ENCODE results near the gene TEKT2. TPM values are rescaled to one million over a fixed set of nuclear protein-coding genes. Genes with fewer than 3 reads are reported as not detected.
A peak's percentile ranks its signal among the peaks of the same experiment; 100 is the strongest.

Gene TEKT2
- total RNA-seq, 2 experiments from 2014 or later, result 0.22 to 0.33 TPM

GRCh38 chr1:36122062-36123030, 38.5 kb downstream of the TEKT2 start:
- ATAC-seq (ENCODE audit: poor library complexity), result no peak
- peaks cover 27% of the 10 kb centered on the region for H3K4me1 Mint-ChIP-seq (ENCODE audit: low read depth)
- no peaks in the 10 kb centered on the region for H3K36me3 Mint-ChIP-seq (ENCODE audit: low read depth)
- POLR2A ChIA-PET, result no interaction called here
- TF ChIP-seq CTCF (IDR thresholded peaks at IDR 0.05), result no peak
- no peak overlapping the region for H3K4me3 ChIP-seq (ENCODE audit: low read length)
- CTCF ChIA-PET, result no interaction called here
- no peak overlapping the region for H3K4me3 Mint-ChIP-seq
- no peaks in the 10 kb centered on the region for H3K9me3 Mint-ChIP-seq
- H3K27ac ChIP-seq (ENCODE audit: low read depth in 1 of 2, low read length in 2 of 2), result no peak overlapping the region
- no peak for DNase-seq
- H3K4me1 ChIP-seq (ENCODE audit: insufficient read depth, low read length), result peaks cover 16% of the 10 kb centered on the region
- no peaks in the 10 kb centered on the region for H3K36me3 ChIP-seq (ENCODE audit: insufficient read depth, low read length)
- H3K27me3 Mint-ChIP-seq, result peaks cover 52% of the 10 kb centered on the region
- no peak overlapping the region for H3K27ac Mint-ChIP-seq
- peaks cover 0 to 3% of the 10 kb centered on the region in 2 experiments for H3K9me3 ChIP-seq (ENCODE audit: control insufficient read depth in 1 of 2, insufficient read depth in 1 of 2, low read length in 2 of 2)
- peaks cover 19 to 24% of the 10 kb centered on the region in 2 experiments for H3K27me3 ChIP-seq (ENCODE audit: control insufficient read depth in 1 of 2, insufficient read depth in 2 of 2, low read length in 2 of 2)
- intact Hi-C loops (cut with DNase I, micrococcal nuclease), result no loop called here

GRCh38 chr1:36123356-36123755, 39.5 kb downstream of the TEKT2 start:
- Histone ChIP-seq H3K36me3 (ENCODE audit: insufficient read depth, low read length) (no peaks in the 10 kb centered on the region), H3K4me1 (ENCODE audit: insufficient read depth, low read length) (peaks cover 16% of the 10 kb centered on the region), H3K27me3 (ENCODE audit: control insufficient read depth in 1 of 2, insufficient read depth in 2 of 2, low read length in 2 of 2) (peaks cover 19 to 24% of the 10 kb centered on the region in 2 experiments), H3K27ac (ENCODE audit: low read depth in 1 of 2, low read length in 2 of 2) (no peak overlapping the region), H3K9me3 (ENCODE audit: control insufficient read depth in 1 of 2, insufficient read depth in 1 of 2, low read length in 2 of 2) (peaks cover 0 to 3% of the 10 kb centered on the region in 2 experiments), H3K4me3 (ENCODE audit: low read length) (no peak overlapping the region)
- DNase-seq, result peak in 3 of 14 experiments; percentile 32 to 68 (median 57)
- Mint-ChIP-seq H3K27me3 (peaks cover 52% of the 10 kb centered on the region), H3K4me3 (peak overlapping the region; percentile 11), H3K4me1 (ENCODE audit: low read depth) (peaks cover 27% of the 10 kb centered on the region), H3K36me3 (ENCODE audit: low read depth) (no peaks in the 10 kb centered on the region), H3K9me3 (no peaks in the 10 kb centered on the region), H3K27ac (no peak overlapping the region)
- ATAC-seq (ENCODE audit: poor library complexity), result peak; percentile 53
- POLR2A ChIA-PET, result no interaction called here
- CTCF ChIA-PET, result no interaction called here
- TF ChIP-seq CTCF (IDR thresholded peaks at IDR 0.05), result no peak
- intact Hi-C loops (cut with DNase I, micrococcal nuclease), result no loop called here

- DNase-seq (no peak), ATAC-seq (ENCODE audit: poor library complexity) (no peak)
- no peak overlapping the region for H3K27ac Mint-ChIP-seq
- POLR2A ChIA-PET, result no interaction called here
- Histone ChIP-seq H3K4me1 (ENCODE audit: insufficient read depth, low read length) (peaks cover 16% of the 10 kb centered on the region), H3K36me3 (ENCODE audit: insufficient read depth, low read length) (no peaks in the 10 kb centered on the region), H3K4me3 (ENCODE audit: low read length) (no peak overlapping the region), H3K27ac (ENCODE audit: low read depth in 1 of 2, low read length in 2 of 2) (no peak overlapping the region), H3K9me3 (ENCODE audit: control insufficient read depth in 1 of 2, insufficient read depth in 1 of 2, low read length in 2 of 2) (peaks cover 0 to 3% of the 10 kb centered on the region in 2 experiments), H3K27me3 (ENCODE audit: control insufficient read depth in 1 of 2, insufficient read depth in 2 of 2, low read length in 2 of 2) (peaks cover 19 to 24% of the 10 kb centered on the region in 2 experiments)
- H3K4me1 Mint-ChIP-seq (ENCODE audit: low read depth), result peaks cover 27% of the 10 kb centered on the region
- CTCF ChIA-PET, result no interaction called here
- peak overlapping the region; percentile 57 for H3K4me3 Mint-ChIP-seq
- no peaks in the 10 kb centered on the region for H3K9me3 Mint-ChIP-seq
- intact Hi-C loops (cut with DNase I, micrococcal nuclease), result no loop called here
- TF ChIP-seq CTCF (IDR thresholded peaks at IDR 0.05), result no peak
- H3K36me3 Mint-ChIP-seq (ENCODE audit: low read depth), result no peaks in the 10 kb centered on the region
- H3K27me3 Mint-ChIP-seq, result peaks cover 48% of the 10 kb centered on the region
Measured at GRCh38 chr1:36124404-36125128, 40.7 kb downstream of the TEKT2 start.

Data from CD4-positive, alpha-beta T cell (primary cell).